NCI-H510A (cell line): ENCODE results near the gene LAPTM4A.
A peak's percentile ranks its signal among the peaks of the same experiment; 100 is the strongest.

Experiments used
- DNase-seq: peaks from one replicate; lab custom pipeline; 2025; lab: John Stamatoyannopoulos, UW

The LAPTM4A gene

GRCh38 chr2:20019747-20020146 lies 31.7 kb downstream of the LAPTM4A start:
- DNase-seq, result no peak

- no peak for DNase-seq
Measured at GRCh38 chr2:20018601-20019152, 32.8 kb downstream of the LAPTM4A start.

GRCh38 chr2:20016346-20016745 lies 35.1 kb downstream of the LAPTM4A start:
- no peak for DNase-seq

- DNase-seq, result peak; percentile 17
Measured at GRCh38 chr2:20015482-20016083, 35.8 kb downstream of the LAPTM4A start.

- DNase-seq, result no peak
Measured at GRCh38 chr2:20013126-20013849, 38.1 kb downstream of the LAPTM4A start.

GRCh38 chr2:20012282-20013125 lies 38.9 kb downstream of the LAPTM4A start, which contains the start of gene MATN3:
Gene MATN3, minus strand, starts transcription at chr2:20012668. Its CDS starts 37 bp downstream, at chr2:20012631.
- DNase-seq, result no peak

GRCh38 chr2:20012032-20012281 lies 39.5 kb downstream of the LAPTM4A start:
- DNase-seq, result no peak

- DNase-seq, result no peak
Measured at GRCh38 chr2:20011276-20012031, 40.0 kb downstream of the LAPTM4A start.

- no peak for DNase-seq
Measured at GRCh38 chr2:20008703-20009102, 42.7 kb downstream of the LAPTM4A start.

GRCh38 chr2:20005891-20006470 lies 45.4 kb downstream of the LAPTM4A start:
- DNase-seq, result no peak

GRCh38 chr2:20005067-20005627 lies 46.3 kb downstream of the LAPTM4A start:
- no peak for DNase-seq

GRCh38 chr2:20001361-20001863 lies 50.0 kb downstream of the LAPTM4A start:
- DNase-seq, result no peak

- no peak for DNase-seq
Measured at GRCh38 chr2:19993731-19994130, 57.7 kb downstream of the LAPTM4A start.

- DNase-seq, result no peak
Measured at GRCh38 chr2:19991895-19992294, 59.5 kb downstream of the LAPTM4A start.

GRCh38 chr2:19990416-19990728 lies 61.1 kb downstream of the LAPTM4A start:
- DNase-seq, result no peak

GRCh38 chr2:19989667-19990415 lies 61.6 kb downstream of the LAPTM4A start, which contains the start of gene WDR35:
Gene WDR35, minus strand, starts transcription at chr2:19990105. Its CDS starts 90 bp downstream, at chr2:19990015.
- DNase-seq, result peak; percentile 92

- no peak for DNase-seq
Measured at GRCh38 chr2:19989342-19989666, 62.1 kb downstream of the LAPTM4A start.

GRCh38 chr2:19988600-19988999 lies 62.8 kb downstream of the LAPTM4A start:
- no peak for DNase-seq

- DNase-seq, result no peak
Measured at GRCh38 chr2:19987936-19988335, 63.5 kb downstream of the LAPTM4A start.
